LNCAP (cell line): Measurements from ENCODE around the gene PTPA.

Experiments
- CTCF ChIP-seq: fragments of 450-650 bp; IDR thresholded peaks from 2 replicates; pipeline ENCODE4 v1.5.1; 2017; ENCODE audit warnings: mild to moderate bottlenecking

The PTPA gene

GRCh38 chr9:129163753-129164152, 52.5 kb downstream of the PTPA start:
- TF ChIP-seq CTCF, result no peak

DNA sequence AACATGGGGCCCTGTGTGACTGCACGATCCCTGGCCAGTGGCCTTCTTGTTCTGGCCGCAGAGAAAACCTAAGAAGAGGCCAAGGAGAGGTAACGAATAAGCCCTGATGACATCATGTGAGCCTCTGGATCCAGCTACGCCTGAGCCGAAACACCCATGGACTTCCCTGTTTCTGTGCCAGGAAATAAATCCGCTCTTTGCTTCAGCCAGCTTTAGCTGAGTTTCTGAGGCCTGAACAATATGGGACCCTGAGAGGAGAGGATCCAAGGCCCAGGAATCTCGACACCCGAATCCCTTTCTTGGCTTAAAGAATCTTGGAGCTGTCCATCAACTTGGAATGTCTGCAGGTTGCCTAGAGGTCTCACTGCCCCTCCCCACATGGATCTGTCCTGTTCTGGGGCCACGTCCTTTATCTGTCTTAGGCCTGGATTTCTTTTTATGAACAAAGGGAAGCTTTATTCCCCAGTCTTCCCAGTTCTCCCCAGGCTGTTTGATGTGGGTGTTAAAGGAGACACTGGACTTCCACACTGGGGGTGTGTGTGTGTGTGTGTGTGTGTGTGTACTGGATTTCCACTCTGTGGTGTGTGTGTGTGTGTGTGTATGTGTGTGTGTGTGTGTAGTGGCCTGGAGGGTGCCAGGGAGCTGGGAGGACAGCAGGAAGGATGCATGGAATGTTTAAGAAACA, 53.2 kb downstream of the PTPA start:
- TF ChIP-seq CTCF, result no peak

DNA sequence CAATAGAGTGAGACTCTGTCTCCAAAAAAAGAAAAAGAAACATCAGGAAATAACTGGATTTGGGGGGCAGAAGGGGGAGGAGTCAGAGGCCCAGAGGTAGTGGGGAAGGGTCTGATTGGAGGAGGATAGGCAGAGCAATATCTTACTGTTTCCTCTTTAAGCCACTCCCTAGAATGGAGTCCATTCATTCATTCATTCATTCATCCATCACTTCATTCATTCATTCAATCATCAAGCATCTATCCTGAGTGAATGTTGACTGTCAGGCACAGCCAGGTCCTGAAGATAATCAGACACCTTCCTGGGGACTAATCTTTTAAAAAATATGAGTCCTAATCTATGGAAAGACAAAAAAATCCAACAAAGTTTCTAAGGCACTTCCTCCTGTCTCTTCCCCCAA, 54.0 kb downstream of the PTPA start:
- no peak for TF ChIP-seq CTCF

- TF ChIP-seq CTCF, result no peak
Observed at GRCh38 chr9:129166623-129167557, 55.7 kb downstream of the PTPA start.

DNA sequence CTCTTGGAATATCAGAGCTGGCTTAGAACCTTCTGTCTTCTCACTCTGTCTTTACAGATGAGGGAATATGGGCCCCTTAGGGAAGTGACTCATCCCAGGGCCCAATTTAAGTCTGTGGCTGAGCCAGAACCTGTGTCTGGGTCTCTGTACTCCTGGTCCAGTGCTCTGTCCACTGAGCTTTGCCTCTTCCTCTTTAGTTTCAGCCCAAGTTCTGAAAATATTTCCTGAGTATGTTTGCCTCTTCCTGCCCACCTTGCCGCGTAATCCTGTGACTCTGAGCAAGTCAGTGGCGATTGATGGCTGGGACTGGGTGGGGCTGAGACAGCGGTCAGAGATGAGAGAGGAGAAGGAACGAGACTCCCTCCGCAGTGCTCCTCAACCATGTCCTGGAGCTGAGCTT, 59.0 kb downstream of the PTPA start:
- no peak for TF ChIP-seq CTCF

DNA sequence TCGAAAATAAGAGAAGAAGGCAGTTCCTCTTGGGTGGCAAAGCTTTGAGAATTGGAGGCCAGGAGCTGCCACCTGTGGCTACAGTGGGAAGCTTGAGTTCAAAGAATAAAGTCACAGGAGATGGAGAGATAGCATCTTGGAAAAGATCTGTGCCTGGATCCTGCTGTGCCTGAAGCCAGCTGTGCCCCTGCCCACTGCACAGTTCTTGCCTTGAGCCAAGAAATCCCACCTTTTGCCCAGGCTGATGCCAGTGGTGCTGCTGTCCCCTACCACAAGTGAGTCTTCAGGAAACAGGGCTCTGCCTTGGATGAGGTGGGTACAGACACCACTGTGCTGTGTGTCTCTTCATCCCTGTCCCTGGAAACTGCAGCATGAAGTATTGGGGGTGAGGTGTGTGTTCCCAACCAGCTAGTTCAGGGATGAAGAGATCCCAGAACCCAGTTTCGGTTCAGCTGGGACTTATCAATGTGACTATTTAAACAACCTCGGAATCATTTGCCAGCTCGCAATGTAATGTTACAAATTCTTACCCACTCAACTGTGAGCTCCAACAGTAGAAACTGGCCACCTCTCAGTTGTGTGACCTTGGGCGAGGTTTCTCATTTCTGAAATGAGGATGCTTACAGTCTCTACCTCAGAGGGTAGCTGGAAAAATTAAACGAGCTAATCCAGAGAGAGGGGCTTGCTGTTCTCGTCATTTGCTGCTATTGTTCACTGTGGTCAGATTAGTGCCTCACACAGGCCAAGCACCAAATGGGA, 61.0 kb downstream of the PTPA start:
- no peak for TF ChIP-seq CTCF

GRCh38 chr9:129172816-129173215, 61.6 kb downstream of the PTPA start:
- no peak for TF ChIP-seq CTCF
